Panc1 (cell line): ENCODE measurements around the gene RAB3B. TPM values are rescaled to one million over a fixed set of nuclear protein-coding genes. Genes with fewer than 3 reads are reported as not detected.

Experiments
- ATAC-seq: fragments of 200-7000 bp; cut with Tn5 transposase; 2 replicates; pipeline ENCODE4 v1.9.1; 2020; ENCODE audit warnings: mild to moderate bottlenecking, moderate library complexity
- BruUV-seq: library from RNA; stranded (reverse); fragments of 400-500 nt; replicated peaks from 2 replicates; lab custom pipeline; 2021; lab: Mats Ljungman, UMichigan
- CTCF ChIA-PET: fragments of 300-600 bp; sonication (Branson Sonifier 250); formaldehyde crosslinking; loops from one replicate; lab custom pipeline; 2022; ENCODE audit warnings: antibody characterized with exemption; lab: Charles Lee
- POLR2A ChIA-PET: fragments of 300-600 bp; sonication (Branson Sonifier 250); formaldehyde crosslinking; loops from one replicate; lab custom pipeline; 2022; ENCODE audit warnings: antibody characterized with exemption; lab: Charles Lee
- DNase-seq: peaks from one replicate; pipeline ENCODE4 v3.0.0-alpha.2; 2010; ENCODE audit warnings: low read depth, low spot score
- H3K27ac ChIP-seq: 2 replicates; pipeline ENCODE4 v1.5.1; 2011; ENCODE audit warnings: mild to moderate bottlenecking, low read length, inconsistent platforms
- H3K27me3 ChIP-seq: fragments of 200-500 bp; sonication (Bioruptor generic); 2 replicates; pipeline ENCODE4 v1.6.0; 2014; ENCODE audit warnings: low read length, inconsistent platforms; ENCODE audit not compliant: control insufficient read depth, insufficient read depth
- H3K36me3 ChIP-seq: fragments of 200-500 bp; sonication (Bioruptor generic); 2 replicates; pipeline ENCODE4 v1.5.1; 2014; ENCODE audit warnings: inconsistent platforms, mild to moderate bottlenecking, low read length, moderate library complexity; ENCODE audit not compliant: control insufficient read depth, insufficient read depth
- H3K4me1 ChIP-seq: 2 replicates; pipeline ENCODE4 v1.5.1; 2011; ENCODE audit warnings: inconsistent platforms, mild to moderate bottlenecking, low read length, moderate library complexity; ENCODE audit not compliant: control insufficient read depth, insufficient read depth
- H3K4me3 ChIP-seq, 2 experiments: 2 replicates each; pipeline ENCODE4 v1.5.1; 2011 to 2012; ENCODE audit warnings: low read depth in 2 of 2, low read length in 2 of 2, mild to moderate bottlenecking in 2 of 2, inconsistent platforms in 1 of 2, moderate library complexity in 1 of 2
- H3K9me3 ChIP-seq: fragments of 200-500 bp; sonication (Bioruptor generic); 2 replicates; pipeline ENCODE4 v1.5.1; 2014; ENCODE audit warnings: low read depth, mild to moderate bottlenecking, inconsistent platforms, low read length, moderate library complexity; ENCODE audit not compliant: control insufficient read depth, insufficient read depth
- POLR2AphosphoS5 ChIP-seq: IDR thresholded peaks from 2 replicates; pipeline ENCODE4 v1.6.1; 2012; ENCODE audit warnings: mild to moderate bottlenecking, low read depth, low read length, moderate library complexity
- SIN3A ChIP-seq: IDR thresholded peaks from 2 replicates; pipeline ENCODE4 v1.6.1; 2012; ENCODE audit warnings: low read depth, mild to moderate bottlenecking, low read length, moderate library complexity, borderline replicate concordance; ENCODE audit not compliant: insufficient read depth
- TCF7L2 ChIP-seq: IDR thresholded peaks from 2 replicates; pipeline ENCODE4 v1.6.1; 2011; ENCODE audit warnings: mild to moderate bottlenecking, low read depth, low read length, inconsistent platforms
- in situ Hi-C: cut with HindIII; loops from 2 replicates; pipeline ENCODE4 v1.10.0; 2016; ENCODE audit warnings: low sequenced_read_pairs, low pct_unique_long_range_greater_than_20kb
- intact Hi-C: fragments of 100-400 bp; cut with micrococcal nuclease; formaldehyde crosslinking; loops from one replicate; pipeline ENCODE4 v1.10.0; 2022; ENCODE audit not compliant: unreplicated experiment
- total RNA-seq: library from RNA; stranded (reverse); gene quantifications from one replicate; pipeline ENCODE4 v1.2.1, GENCODE V29; 2021; ENCODE audit not compliant: unreplicated experiment
- TF ChIP-seq, protein P1 (sequence below), 2 experiments: IDR thresholded peaks; 2 replicates each; pipeline ENCODE4 v1.6.1; 2011 to 2012; ENCODE audit warnings: low read depth in 2 of 2, control low read depth in 1 of 2, low read length in 1 of 2, mild to moderate bottlenecking in 1 of 2, moderate library complexity in 1 of 2; ENCODE audit not compliant: insufficient read depth in 1 of 2
- TF ChIP-seq, protein P2 (sequence below): fragments of 450-650 bp; IDR thresholded peaks from 2 replicates; pipeline ENCODE4 v1.5.1; 2017; ENCODE audit warnings: mild to moderate bottlenecking

The RAB3B gene
- total RNA-seq, 1 experiment from 2014 or later: 1.2 TPM

DNA sequence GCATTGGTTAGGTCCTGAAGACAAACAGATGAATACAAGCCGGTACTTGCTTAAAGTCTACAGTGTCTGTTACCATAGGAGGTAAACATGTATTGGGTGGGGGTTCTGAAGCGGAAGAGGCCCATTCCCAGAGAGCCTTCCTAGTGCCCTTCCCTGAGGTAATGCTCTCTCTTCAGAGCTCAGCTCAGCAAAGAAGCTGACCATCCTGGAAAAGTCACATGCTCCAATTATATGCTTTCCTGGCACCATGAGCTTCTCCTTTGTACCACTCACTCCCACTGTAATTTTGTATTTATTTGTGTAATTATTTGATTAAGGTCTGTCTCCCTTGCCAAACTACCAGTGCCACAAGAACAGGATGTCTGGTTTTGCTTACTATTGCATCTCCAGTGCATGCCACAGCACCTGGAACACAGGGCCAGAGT, 42.0 kb downstream of the RAB3B start:
- in situ Hi-C loops: no loop called here
- POLR2A ChIA-PET: no interaction called here
- CTCF ChIA-PET: no interaction called here

DNA sequence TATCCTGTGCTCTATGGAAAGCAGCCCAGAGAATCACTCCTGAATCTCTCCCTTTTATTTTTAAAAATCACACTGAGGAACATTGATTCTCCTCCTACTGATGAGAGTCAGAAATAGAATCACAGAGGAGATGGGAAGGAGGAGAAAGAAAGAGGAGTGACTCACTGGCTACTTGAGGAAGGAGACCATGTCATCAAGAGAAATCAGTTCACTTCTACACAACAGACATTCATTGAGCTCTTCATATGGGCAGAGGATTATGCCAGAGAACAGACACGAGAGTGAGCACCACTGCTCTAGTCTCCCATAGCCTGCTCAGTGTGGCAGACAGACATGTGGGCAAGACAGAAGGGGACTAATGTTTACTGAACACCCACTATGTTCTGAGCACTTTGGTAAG, 44.2 kb downstream of the RAB3B start:
- in situ Hi-C loops (no loop called here), intact Hi-C loops (no loop called here)
- Histone ChIP-seq H3K27ac (no peak overlapping the region), H3K4me3 (no peak overlapping the region), H3K4me1 (no peaks in the 10 kb centered on the region), H3K9me3 (no peaks in the 10 kb centered on the region), H3K27me3 (no peaks in the 10 kb centered on the region), H3K36me3 (no peaks in the 10 kb centered on the region)
- DNase-seq: no peak
- TF ChIP-seq TCF7L2 (no peak), SIN3A (no peak), POLR2AphosphoS5 (no peak)
- TF ChIP-seq, protein P1, sequence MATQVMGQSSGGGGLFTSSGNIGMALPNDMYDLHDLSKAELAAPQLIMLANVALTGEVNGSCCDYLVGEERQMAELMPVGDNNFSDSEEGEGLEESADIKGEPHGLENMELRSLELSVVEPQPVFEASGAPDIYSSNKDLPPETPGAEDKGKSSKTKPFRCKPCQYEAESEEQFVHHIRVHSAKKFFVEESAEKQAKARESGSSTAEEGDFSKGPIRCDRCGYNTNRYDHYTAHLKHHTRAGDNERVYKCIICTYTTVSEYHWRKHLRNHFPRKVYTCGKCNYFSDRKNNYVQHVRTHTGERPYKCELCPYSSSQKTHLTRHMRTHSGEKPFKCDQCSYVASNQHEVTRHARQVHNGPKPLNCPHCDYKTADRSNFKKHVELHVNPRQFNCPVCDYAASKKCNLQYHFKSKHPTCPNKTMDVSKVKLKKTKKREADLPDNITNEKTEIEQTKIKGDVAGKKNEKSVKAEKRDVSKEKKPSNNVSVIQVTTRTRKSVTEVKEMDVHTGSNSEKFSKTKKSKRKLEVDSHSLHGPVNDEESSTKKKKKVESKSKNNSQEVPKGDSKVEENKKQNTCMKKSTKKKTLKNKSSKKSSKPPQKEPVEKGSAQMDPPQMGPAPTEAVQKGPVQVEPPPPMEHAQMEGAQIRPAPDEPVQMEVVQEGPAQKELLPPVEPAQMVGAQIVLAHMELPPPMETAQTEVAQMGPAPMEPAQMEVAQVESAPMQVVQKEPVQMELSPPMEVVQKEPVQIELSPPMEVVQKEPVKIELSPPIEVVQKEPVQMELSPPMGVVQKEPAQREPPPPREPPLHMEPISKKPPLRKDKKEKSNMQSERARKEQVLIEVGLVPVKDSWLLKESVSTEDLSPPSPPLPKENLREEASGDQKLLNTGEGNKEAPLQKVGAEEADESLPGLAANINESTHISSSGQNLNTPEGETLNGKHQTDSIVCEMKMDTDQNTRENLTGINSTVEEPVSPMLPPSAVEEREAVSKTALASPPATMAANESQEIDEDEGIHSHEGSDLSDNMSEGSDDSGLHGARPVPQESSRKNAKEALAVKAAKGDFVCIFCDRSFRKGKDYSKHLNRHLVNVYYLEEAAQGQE (IDR thresholded peaks at IDR 0.05; ENCODE audit: insufficient read depth in 1 of 2, low read depth in 2 of 2, low read length in 1 of 2): no peak
- TF ChIP-seq, protein P2, sequence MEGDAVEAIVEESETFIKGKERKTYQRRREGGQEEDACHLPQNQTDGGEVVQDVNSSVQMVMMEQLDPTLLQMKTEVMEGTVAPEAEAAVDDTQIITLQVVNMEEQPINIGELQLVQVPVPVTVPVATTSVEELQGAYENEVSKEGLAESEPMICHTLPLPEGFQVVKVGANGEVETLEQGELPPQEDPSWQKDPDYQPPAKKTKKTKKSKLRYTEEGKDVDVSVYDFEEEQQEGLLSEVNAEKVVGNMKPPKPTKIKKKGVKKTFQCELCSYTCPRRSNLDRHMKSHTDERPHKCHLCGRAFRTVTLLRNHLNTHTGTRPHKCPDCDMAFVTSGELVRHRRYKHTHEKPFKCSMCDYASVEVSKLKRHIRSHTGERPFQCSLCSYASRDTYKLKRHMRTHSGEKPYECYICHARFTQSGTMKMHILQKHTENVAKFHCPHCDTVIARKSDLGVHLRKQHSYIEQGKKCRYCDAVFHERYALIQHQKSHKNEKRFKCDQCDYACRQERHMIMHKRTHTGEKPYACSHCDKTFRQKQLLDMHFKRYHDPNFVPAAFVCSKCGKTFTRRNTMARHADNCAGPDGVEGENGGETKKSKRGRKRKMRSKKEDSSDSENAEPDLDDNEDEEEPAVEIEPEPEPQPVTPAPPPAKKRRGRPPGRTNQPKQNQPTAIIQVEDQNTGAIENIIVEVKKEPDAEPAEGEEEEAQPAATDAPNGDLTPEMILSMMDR: no peak
- no peak for ATAC-seq
- CTCF ChIA-PET: no interaction called here
- no TSS peak for BruUV-seq
- POLR2A ChIA-PET: no interaction called here

More for the DNA sequence above, 42.0 kb downstream of the RAB3B start:
- H3K4me3 ChIP-seq: no peak overlapping the region
- no peaks in the 10 kb centered on the region for H3K36me3 ChIP-seq
- H3K27ac ChIP-seq: no peak overlapping the region
- BruUV-seq: no TSS peak
- intact Hi-C loops: no loop called here
- H3K9me3 ChIP-seq: no peaks in the 10 kb centered on the region
- TF ChIP-seq TCF7L2 (no peak), SIN3A (no peak), POLR2AphosphoS5 (no peak)
- TF ChIP-seq, protein P1 (IDR thresholded peaks at IDR 0.05; ENCODE audit: insufficient read depth in 1 of 2, low read depth in 2 of 2, low read length in 1 of 2): no peak
- TF ChIP-seq, protein P2: no peak
- no peaks in the 10 kb centered on the region for H3K27me3 ChIP-seq
- DNase-seq (no peak), ATAC-seq (no peak)
- H3K4me1 ChIP-seq: no peaks in the 10 kb centered on the region
